NCI-H2081 treated with DMSO at 0.1 percent for 48 hours (cell line): ENCODE measurements around the gene CACNA1F.

Experiments used
- DNase-seq: peaks from one replicate; lab custom pipeline; 2025; lab: John Stamatoyannopoulos, UW

Gene CACNA1F

DNA sequence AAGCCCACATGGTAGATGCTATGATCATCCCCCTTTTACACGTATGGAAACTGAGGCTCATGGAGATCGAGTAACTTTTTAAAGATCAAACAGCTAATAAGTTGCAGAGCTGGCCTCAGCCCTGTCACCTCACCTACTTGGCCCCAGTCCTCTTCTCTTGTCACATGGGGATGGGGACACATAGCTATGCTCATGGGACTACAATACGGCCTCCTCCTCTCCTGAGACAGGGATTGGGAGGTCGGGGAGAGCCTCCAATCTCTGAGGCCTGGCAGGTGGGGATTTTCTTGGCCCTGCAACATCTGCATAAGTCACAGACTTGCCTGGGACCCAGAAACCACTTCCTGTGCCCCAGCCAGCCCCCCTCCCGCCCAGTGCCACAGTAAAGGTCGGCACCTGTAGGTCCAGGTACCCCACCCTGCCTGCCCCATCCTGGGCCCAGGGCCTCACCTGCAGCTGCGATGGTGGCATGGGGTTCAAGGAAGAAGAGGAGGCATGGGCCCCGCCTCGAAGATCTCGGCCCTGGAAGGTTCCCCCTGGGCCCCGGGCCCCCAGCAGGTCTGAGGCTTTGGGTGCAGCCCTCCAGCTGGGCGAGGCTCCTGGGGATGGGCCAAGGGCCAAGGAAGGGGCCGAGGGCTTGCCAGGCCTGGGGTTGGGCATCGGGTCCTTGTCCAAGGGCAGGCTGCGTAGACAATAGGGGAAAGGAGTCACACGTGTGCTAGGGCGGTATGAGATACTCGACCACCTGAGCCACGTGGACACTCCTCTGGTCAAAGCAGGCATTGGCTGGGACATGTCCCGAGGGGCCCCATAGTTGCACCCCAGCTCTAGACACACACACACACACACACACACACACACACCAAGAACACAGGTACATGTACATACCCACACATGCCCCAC, 25.0 kb upstream of the CACNA1F start:
- DNase-seq: no peak

DNA sequence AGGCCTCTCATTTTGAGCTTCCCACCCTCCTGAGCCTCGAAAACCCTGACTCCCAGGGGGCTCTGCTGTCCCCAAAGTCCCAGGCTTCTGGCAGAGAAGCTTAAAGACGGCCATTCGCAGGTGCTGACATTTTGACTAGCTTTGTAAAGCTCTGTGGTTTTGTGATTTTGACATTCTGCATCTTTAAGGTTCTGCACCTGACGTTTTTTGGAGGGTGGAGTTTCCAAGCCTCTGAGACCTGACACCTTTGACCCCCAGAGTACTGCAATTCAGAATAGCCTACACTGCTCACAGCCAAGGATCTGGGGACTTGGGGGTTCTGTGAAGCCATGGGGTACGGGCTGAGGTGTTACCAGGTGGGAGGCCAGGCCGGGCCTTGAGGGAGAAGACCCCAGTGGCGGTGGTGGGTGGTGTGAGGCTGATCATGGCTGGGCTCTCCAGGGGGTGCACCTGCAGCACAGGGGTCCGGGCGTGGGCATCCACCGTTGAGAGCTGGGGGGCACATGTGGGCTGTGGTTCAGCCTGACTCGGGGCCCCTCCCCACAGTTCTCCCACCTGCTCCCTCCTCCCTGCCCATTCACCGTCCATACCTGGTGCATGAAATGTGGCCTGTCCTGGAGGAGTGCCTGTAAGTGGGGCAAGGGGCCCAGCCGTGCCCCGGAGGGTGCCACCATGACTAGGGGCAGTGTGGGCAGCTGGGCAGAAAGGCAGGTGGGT, 24.1 kb upstream of the CACNA1F start:
- DNase-seq: no peak

DNA sequence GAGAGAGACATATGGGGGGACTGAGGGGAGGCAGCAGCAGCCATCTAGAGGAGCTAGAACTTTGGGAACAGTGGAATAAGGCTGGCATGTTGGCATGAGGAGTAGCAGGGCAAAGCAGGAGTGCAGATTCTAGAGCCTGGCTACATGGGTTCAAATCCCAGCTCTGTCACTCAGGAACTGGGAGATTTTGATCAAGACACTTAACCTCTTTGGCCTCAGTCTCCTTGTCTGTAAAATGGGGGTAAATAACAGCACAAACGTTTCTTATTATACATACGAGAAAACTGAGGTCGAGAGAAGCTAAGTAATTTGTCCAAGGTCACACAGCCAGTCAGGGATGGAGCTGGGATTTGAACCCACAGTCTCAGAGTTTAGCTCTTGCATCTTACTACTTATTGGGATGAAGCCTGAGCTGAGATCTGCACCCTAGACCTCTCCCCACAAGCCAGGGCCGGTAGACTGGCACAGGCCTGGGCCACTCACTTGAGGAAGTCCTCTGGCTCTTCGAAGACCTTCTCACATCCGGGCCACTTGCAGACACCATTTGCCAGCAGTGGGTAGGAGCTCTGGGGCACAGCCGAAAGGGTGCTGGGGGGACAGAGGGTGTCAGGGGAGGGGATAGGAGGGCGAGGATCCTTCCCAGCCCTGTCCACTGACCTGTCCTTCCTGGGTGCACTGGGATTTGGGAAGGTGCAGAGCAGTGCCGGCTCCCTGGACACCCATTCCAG, 23.3 kb upstream of the CACNA1F start:
- DNase-seq: no peak

DNA sequence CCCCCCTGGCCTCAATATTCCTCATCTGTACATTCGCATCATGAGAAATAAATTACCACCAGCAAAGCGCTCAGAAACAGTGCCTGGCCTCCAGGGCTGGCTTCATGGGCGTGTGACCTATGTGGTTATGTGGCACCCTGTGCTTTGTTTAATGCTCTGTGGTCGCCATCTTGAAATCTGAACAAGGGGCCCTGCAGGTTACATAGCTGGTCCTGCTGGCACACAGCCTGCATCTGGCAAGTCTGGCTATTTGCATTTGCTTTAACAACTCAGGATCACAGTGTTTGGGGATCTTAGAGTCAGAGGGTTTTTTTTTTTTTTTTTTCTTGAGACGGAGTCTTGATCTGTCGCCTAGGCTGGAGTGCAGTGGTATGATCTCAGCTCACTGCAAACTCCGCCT, 21.5 kb upstream of the CACNA1F start:
- no peak for DNase-seq

DNA sequence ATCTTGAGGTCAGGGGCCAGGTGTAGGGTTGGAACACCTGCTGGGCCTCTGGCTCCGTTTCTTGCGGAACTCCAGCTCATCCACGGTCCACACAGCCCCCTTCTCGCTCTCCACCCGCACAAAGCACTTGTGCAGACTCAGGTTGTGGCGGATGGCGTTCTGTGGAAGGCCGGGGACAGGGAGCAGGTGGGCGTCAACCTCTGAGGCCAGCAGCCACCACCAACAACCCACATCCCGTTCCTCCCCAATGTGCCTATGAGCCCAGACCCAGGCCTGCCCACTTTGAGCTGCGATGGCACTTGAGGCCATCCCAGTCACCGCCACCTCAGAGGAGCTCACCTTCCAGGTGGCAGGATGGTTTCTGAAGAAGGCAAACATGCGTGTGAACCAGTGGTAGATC, 18.2 kb upstream of the CACNA1F start:
- DNase-seq: no peak

DNA sequence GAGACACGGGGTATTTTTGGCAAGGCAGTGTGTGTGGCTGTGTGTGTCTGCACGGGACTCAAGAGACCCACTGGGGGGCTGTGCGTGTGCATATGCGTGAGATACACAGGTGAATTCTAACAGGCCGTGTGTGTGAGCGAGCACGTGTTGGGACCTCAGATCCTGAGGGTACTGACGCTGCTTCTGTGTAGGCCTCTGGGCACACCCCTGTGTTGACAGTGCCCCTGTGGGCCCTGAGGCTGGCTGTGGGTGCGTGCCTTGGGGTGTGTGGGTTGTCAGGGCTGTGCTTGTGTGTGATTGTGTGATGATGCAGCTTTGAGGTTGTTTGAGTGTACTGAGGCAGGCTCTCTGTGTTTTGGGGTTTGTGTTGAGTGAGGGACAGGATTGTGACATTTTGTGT, 17.4 kb upstream of the CACNA1F start:
- no peak for DNase-seq

DNA sequence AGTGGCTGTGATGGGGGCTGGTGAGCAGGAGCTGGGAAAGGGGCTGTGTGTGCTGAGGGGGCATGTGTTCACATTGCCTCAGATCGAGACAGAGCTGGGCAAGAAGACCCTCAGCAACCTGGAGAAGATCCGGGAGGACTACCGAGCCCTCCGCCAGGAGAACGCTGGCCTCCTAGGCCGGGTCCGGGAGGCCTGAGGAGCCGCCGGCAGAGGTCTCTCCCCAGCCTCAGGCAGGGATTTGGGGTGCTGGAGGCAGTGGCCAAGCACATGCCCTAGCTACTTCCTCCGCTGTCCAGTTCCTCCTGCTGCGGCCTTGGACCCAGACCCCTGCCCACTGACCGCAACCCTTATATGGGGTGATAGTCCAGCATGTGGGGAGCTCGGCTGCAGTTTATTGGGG, 16.9 kb upstream of the CACNA1F start:
- DNase-seq: no peak

DNA sequence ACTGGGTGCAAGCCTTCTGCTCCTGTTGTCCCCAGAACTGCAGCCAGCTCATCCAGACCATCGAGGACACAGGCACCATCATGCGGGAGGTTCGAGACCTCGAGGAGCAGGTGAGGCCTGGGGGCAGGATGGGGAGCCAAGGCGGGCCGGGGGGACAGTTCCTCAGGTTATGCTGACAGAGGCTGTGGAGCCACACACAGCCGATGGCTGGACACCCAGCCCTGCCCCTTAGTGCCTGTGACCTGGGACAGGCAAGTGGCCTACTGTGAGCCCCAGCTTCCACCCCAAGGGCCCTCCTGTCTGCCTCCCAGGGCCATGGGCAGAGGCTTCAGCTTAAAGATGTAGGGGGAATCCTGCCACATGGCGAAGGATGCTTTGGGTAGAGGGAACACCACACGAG, 16.5 kb upstream of the CACNA1F start:
- DNase-seq: no peak

DNA sequence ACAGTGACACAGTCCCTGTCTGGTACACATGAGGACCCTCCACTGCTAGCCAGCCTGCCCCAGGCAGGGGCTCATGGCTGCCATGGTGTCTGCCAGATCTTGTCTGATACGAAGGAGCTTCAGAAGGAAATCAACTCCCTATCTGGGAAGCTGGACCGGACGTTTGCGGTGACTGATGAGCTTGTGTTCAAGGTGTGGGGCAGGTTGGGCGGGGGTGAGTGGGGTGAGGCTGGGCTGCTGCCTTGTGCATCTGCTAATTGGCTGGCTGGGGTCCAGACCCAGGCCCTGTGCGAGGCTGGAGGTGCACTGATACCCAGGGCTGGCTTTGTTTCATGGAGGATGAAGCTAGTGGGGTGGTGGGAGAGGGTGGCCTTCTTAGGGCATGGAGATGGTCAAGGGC, 15.9 kb upstream of the CACNA1F start:
- DNase-seq: no peak

DNA sequence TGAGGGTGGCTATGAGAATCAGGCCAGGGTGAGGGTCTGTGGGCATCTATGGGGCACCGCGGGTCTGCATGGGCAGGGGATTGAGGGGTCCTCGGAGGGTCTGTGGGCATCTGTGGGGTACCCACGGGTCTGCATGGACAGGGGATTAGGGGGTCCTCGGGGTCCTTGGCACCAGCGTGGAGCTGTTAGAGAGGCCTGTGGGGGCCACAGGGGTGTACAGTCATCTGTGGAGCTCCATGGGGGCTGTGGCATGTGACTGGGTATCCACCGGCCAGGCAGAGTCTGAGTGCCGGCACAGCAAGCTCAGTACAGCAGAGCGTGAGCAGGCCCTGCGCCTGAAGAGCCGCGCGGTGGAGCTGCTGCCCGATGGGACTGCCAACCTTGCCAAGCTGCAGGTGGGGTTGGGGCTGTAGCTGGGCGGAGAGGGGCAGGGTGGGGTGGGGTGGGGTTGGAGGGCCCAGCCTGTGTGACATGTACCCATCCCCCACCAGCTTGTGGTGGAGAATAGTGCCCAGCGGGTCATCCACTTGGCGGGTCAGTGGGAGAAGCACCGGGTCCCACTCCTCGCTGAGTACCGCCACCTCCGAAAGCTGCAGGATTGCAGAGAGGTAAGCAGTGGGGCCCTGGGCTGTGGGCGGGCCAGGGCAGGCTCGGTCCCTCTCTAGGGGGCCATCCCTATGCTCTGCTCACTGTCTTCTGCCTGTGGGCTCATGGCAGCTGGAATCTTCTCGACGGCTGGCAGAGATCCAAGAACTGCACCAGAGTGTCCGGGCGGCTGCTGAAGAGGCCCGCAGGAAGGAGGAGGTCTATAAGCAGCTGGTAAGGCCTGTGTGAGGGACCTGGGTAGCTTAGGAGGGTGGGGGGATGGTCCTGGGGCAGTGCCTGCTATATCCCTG, 15.0 kb upstream of the CACNA1F start:
- DNase-seq: no peak

DNA sequence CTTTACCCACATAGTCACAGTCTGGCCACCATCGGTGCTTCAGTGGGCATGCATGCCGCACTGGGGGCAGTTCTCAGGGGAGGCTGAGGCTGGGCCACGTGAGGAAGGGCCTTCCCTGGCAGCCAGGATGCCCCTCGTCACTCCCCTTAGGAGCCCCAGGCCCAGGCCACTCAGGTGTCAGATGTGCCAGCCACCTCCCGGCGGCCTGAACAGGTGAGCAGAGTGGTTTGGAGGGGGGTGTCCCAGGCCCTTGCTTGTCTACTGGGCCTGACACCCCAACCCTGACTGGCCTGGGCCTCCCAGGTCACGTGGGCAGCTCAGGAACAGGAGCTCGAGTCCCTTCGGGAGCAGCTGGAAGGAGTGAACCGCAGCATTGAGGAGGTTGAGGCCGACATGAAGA, 14.2 kb upstream of the CACNA1F start:
- no peak for DNase-seq

DNA sequence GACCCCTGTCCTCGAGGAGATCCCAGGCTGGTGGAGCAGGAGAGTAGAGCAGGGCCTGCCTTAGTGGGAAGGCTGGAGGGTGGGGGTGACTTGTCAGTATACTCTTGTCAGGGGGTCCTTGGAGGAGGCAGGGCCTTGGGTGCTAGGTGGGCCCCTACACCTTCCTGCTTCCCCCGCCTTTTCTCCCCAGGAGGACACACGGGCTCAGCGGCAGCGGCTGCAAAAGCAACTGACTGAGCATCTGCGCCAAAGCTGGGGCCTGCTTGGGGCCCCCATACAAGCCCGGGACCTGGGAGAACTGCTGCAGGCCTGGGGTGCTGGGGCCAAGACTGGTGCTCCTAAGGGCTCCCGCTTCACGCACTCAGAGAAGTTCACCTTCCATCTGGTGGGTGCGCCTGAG, 13.4 kb upstream of the CACNA1F start:
- DNase-seq: no peak

DNA sequence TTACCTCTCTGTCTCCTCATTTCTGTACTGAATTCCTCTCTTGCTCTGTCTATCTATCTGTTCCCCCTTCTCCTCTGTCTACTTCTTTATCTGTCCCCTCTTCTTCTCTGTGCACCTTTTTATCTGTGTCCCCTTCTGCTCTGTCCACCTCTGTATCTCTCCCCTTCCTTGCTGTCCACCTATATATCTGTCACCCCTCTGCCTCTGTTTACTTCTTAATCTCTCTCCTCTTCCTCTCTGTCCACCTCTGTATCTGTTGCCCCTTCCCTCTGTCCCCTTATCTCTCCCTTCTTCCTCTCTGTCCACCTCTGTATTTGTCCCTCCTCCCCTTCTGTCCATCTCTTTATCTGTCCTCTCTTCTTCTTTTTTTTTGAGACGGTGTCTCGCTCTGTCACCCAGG, 11.1 kb upstream of the CACNA1F start:
- DNase-seq: no peak

DNA sequence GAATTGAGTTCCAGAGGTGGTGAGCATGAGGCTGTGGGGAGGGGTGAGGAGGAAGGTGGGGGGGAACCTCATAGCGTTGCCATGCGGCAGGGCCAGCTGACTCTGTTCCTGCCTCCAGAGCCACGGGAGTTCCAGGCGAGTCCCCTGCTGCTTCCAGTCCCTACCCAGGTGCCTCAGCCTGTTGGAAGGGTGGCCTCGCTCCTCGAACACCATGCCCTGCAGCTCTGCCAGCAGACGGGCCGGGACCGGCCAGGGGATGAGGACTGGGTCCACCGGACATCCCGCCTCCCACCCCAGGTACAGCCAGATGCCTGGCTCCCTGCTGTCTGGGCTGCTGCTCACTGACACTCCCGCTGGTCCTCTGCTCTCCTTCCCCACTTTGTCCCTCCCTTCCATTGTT, 10.0 kb upstream of the CACNA1F start:
- DNase-seq: no peak

DNA sequence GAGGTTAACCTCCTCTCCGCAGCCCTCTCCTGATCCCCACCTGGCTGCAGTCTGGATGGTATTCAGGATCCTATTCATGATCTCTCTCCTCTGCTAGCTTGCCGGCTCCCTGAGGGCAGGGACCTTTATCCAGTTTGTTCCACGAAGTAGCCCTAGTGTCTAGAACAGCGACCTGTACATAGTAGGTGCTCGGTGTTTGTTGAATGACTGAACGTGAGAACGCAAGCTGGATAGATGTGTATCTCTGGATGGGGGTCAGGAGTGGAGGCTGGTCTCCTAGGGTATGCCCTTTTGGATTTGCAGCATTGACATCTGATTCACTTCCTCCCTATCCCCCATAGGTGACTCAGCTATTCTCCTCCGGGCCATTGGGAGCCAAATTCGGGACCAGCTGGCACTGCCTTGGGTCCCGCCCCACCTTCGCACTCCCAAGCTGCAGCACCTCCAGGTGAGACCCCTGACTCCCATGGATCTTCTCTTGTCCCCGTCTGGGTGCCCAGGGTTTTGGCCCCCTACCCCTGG, 9.5 kb upstream of the CACNA1F start:
- DNase-seq: no peak

DNA sequence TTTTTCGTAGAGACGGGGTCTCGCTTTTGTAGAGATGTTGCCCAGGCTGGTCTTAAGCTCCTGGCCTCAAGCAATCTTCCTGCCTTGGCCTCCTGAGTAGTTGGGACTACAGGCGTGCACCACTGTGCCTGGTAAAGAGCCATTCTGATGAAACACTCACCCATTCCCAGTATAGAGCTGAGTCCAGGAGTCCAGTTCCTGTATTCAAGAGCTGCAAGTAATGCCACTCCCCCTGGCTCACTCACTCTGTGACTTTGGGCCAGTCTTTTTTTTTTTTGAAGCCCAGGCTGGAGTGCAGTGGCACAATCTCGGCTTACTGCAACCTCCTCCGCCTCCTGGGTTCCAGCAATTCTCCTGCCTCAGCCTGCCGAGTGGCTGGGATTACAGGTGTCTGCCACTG, 5.6 kb upstream of the CACNA1F start:
- no peak for DNase-seq

DNA sequence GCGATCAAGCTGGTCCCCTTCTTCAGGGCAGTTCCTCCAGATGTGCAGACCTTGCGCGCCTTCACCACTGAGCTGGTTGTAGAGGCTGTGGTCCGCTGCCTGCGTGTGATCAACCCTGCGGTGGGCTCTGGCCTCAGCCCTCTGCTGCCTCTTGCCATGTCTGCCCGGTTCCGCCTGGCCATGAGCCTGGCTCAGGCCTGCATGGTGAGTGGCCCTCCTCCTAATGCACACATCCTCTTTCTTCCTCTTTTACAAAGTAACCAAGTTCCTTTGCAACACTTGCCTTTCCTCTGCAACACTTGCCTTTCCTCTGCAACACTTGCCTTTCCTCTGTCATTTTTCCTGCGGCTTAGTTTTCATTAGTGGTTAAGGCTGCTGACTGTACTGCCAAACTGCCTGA, 3.9 kb upstream of the CACNA1F start:
- DNase-seq: no peak

DNA sequence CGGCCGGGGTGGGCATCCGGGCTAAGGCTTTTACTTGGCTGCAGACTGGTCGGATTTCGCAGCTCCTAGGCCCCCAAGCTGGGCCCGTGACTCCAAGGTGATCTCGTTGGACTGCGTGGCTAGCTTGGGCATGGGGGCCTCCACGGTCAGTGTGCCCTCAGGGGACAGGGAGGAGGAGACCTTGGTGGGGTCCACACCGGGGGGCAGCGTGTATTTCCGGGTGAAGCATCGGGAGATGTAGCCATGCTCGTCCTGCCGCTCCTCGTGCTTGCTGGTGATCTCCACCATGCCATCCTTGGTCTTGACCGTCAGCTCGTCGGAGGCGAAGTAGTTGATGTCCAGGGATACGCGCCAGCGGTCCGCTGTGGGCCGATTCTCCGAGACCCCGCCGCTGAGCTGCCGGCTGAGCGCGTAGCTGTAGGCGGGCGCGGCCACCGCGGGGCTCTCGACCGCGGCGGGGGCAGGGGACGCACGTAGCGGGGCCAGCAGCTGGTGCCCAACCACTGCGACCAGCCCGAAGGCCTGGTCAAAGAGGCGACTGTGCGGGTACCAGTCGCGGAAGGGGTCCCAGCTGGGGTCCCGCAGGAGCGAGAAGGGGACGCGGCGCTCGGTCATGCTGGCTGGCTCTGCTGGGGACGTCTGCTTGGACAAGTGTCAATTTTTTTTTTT, 881 bp upstream of the CACNA1F start:
- DNase-seq: no peak

DNA sequence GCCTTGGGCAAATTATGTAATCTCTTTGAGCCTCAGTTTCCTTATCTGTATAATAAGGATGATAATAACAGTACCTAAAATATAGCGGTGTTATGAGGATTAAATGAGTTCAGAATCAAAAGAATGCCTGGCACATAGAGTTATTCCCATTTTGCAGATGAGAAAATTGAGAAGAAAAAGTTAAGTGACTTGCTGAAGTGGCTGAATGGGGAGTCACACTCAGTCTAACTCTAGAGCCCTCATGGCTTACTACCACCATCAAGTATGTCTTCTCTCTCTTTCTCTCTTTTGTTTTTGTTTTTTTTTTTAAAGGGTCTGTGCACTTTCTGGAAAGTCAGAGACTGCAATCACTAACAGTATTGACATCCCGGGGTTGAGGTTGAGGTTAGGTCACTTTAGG, 615 bp downstream of the CACNA1F start:
- no peak for DNase-seq

DNA sequence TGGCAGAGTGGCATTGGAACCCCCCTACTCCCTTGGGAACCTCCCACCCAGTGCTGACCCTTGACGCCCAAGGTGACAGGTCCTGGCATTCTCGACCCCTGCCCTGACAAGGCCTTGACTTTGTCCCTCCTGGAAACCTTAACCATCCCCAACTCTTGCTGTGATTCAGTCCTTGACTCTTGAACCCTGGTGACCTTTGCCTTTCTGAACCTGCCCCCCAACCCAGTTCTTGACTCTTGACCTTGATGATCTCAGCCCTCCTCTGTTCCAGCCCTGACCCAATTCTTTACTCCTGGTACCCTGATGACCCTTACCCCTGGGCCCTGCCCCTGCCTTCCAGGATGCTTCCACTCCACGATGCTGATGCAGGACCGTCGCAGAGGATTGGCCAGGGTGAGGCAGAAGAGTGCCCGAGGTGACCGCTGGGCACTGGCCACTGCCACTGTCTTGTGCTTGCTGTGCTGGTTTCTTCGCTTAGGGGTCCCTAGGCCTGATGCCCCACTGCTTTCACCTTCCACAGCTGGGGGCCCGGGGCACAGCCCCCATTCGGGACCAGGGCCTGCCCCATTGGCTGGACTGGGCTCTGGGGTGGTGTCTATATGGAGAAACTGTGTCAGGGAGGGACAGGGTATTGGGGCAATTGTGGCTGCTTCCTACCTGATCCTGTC, 1.7 kb downstream of the CACNA1F start:
- no peak for DNase-seq
